Prostate gland (tissue), 2 donors: ENCODE measurements around the gene RADIL. TPM values are rescaled to one million over a fixed set of nuclear protein-coding genes. Genes with fewer than 3 reads are reported as not detected.

Source experiments
- DNase-seq: peaks from one replicate; pipeline ENCODE4 v3.0.0-alpha.2; 2019; ENCODE audit warnings: low spot score
- H3K27ac ChIP-seq, 2 donors: fragments of 200-600 bp; sonication (generic); 2 replicates each; pipeline ENCODE4 v1.5.1; 2017 to 2019
- H3K27me3 ChIP-seq: fragments of 200-600 bp; sonication (generic); replicated peaks from 2 replicates; pipeline ENCODE4 v1.5.1; 2019; ENCODE audit not compliant: insufficient read depth
- H3K36me3 ChIP-seq, 2 donors: fragments of 200-600 bp; sonication (generic); 1 replicate in 1 of 2; 2 replicates in 1 of 2; pipeline versions ENCODE4 v1.5.1 to v1.8.1; 2017 to 2019
- H3K4me1 ChIP-seq: fragments of 200-600 bp; sonication (generic); replicated peaks from 2 replicates; pipeline ENCODE4 v1.5.1; 2019
- H3K4me3 ChIP-seq, 2 donors: fragments of 200-600 bp; sonication (generic); 2 replicates each; pipeline ENCODE4 v1.5.1; 2017 to 2019
- H3K9me3 ChIP-seq: fragments of 200-600 bp; sonication (generic); 2 replicates; pipeline ENCODE4 v1.5.1; 2017
- CTCF ChIP-seq, 4 experiments: fragments of 200-600 bp in 2 of 4; fragments of 450-650 bp in 2 of 4; sonication (generic) in 2 of 4; IDR thresholded peaks; 1 replicate in 3 of 4; 2 replicates in 1 of 4; pipeline ENCODE4 v1.5.1; 2016 to 2019; ENCODE audit warnings: antibody characterized with exemption in 4 of 4, mild to moderate bottlenecking in 2 of 4, moderate library complexity in 2 of 4
- POLR2A ChIP-seq: fragments of 450-650 bp; IDR thresholded peaks from one replicate; pipeline ENCODE4 v1.6.1; 2016; ENCODE audit warnings: antibody characterized with exemption, mild to moderate bottlenecking
- POLR2AphosphoS5 ChIP-seq: sonication (generic); formaldehyde crosslinking; IDR thresholded peaks from one replicate; pipeline ENCODE4 v1.6.1; 2017; ENCODE audit warnings: antibody characterized with exemption
- WGBS: methylation state at CpG from one replicate; pipeline ENCODE4 v1.1.5; 2018; 5-methylcytosine and 5-hydroxymethylcytosine counted together
- intact Hi-C: fragments of 100-400 bp; cut with DNase I; formaldehyde crosslinking; loops from one replicate; pipeline ENCODE4 v1.14.2; 2022
- total RNA-seq, 2 donors: library from RNA; depleted of rRNA; stranded (reverse); fragments of >200 nt; gene quantifications; one replicate each; pipeline ENCODE4 v1.1.0, GENCODE V29; 2016

The RADIL gene
- total RNA-seq, 2 donors from 2014 or later, result 1.8 to 12.0 TPM

GRCh38 chr7:4791101-4791737, 92.3 kb downstream of the RADIL start:
- no peak overlapping the region for H3K27ac ChIP-seq
- TF ChIP-seq CTCF (IDR thresholded peaks at IDR 0.05), result no peak
- no peak for TF ChIP-seq POLR2AphosphoS5
- no peak for TF ChIP-seq POLR2A
- WGBS, result 93% methylated on average over 25 of the region's 25 CpGs

GRCh38 chr7:4790516-4790991, 93.0 kb downstream of the RADIL start:
- DNase-seq, result no peak
- Histone ChIP-seq H3K9me3 (no peaks in the 10 kb centered on the region), H3K4me1 (no peaks in the 10 kb centered on the region), H3K27ac (no peak overlapping the region), H3K4me3 (no peak overlapping the region), H3K27me3 (no peaks in the 10 kb centered on the region), H3K36me3 (peaks cover 7 to 11% of the 10 kb centered on the region in 2 donors)
- no peak for TF ChIP-seq POLR2A
- no peak for TF ChIP-seq CTCF (IDR thresholded peaks at IDR 0.05)
- TF ChIP-seq POLR2AphosphoS5, result no peak
- intact Hi-C loops, result no loop called here
- WGBS, result 92% methylated on average over 22 of the region's 24 CpGs

More at GRCh38 chr7:4791101-4791737, 92.3 kb downstream of the RADIL start:
- intact Hi-C loops, result no loop called here
- H3K4me1 ChIP-seq, result no peaks in the 10 kb centered on the region
- H3K27me3 ChIP-seq, result no peaks in the 10 kb centered on the region
- DNase-seq, result no peak
- no peak overlapping the region for H3K4me3 ChIP-seq
- H3K9me3 ChIP-seq, result no peaks in the 10 kb centered on the region
- H3K36me3 ChIP-seq, result peaks cover 4 to 7% of the 10 kb centered on the region in 2 donors

GRCh38 chr7:4790078-4790465, 93.4 kb downstream of the RADIL start:
- DNase-seq, result no peak
- Histone ChIP-seq H3K27ac (no peak overlapping the region), H3K9me3 (no peaks in the 10 kb centered on the region), H3K27me3 (no peaks in the 10 kb centered on the region), H3K4me1 (no peaks in the 10 kb centered on the region), H3K4me3 (no peak overlapping the region), H3K36me3 (peaks cover 7 to 11% of the 10 kb centered on the region in 2 donors)
- intact Hi-C loops, result no loop called here
- WGBS, result 90% methylated on average over 9 of the region's 9 CpGs
- TF ChIP-seq POLR2AphosphoS5, result no peak
- no peak for TF ChIP-seq CTCF (IDR thresholded peaks at IDR 0.05)
- TF ChIP-seq POLR2A, result no peak

GRCh38 chr7:4789194-4790077, 94.1 kb downstream of the RADIL start:
- no peak overlapping the region for H3K4me3 ChIP-seq
- no peak for TF ChIP-seq POLR2A
- TF ChIP-seq CTCF (IDR thresholded peaks at IDR 0.05), result no peak
- no peak for TF ChIP-seq POLR2AphosphoS5
- WGBS, result 90% methylated on average over 26 of the region's 26 CpGs
- H3K27me3 ChIP-seq, result no peaks in the 10 kb centered on the region
- peaks cover 7 to 11% of the 10 kb centered on the region in 2 donors for H3K36me3 ChIP-seq
- H3K4me1 ChIP-seq, result no peaks in the 10 kb centered on the region
- H3K27ac ChIP-seq, result no peak overlapping the region
- intact Hi-C loops, result no loop called here
- no peaks in the 10 kb centered on the region for H3K9me3 ChIP-seq
- no peak for DNase-seq
